Activated CD8-positive, alpha-beta memory T cell treated with anti-CD3 and anti-CD28 coated beads, Interleukin-2, amount 50 U/mL, for 1 hour (primary cell): ENCODE results near the gene RNF34.
"Not testable (repeated sequence)": the region's sequence is repeated elsewhere in the genome, so short reads cannot be mapped to it uniquely, and the experiment has no call there.

ENCODE experiments used
- DNase-seq: peaks from one replicate; pipeline ENCODE4 v3.0.0-alpha.2; 2020; ENCODE audit errors: extremely low read depth

RNF34 gene

GRCh38 chr12:121399391-121400331 is at the start of gene RNF34:
RNF34 (plus strand) TSS chr12:121400118; CDS start chr12:121400213, 95 bp downstream.
- peak; percentile 96 for DNase-seq

- DNase-seq: peak; percentile 85
Observed at GRCh38 chr12:121351820-121352681, 47.9 kb upstream of the RNF34 start, which contains the start of gene ANAPC5. ANAPC5 (minus strand) TSS chr12:121352411; CDS start chr12:121352340, 71 bp downstream.

DNA sequence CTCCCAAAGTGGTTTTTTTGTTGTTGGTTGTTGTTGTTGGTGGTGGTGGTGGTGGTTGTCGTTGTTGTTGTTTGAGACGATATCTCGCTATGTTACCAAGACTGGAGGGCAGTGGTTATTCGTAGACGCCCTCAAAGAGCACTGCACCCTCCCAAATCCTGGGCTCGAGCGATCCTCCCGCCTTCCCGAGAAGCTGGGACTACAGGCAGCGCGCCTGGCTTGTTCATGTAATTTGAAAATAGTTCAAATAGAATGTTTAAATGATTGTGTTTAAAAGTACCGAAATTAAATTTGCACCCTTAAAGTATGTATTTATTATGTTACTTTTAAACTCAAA is 47.3 kb upstream of the RNF34 start:
- DNase-seq: no peak

DNA sequence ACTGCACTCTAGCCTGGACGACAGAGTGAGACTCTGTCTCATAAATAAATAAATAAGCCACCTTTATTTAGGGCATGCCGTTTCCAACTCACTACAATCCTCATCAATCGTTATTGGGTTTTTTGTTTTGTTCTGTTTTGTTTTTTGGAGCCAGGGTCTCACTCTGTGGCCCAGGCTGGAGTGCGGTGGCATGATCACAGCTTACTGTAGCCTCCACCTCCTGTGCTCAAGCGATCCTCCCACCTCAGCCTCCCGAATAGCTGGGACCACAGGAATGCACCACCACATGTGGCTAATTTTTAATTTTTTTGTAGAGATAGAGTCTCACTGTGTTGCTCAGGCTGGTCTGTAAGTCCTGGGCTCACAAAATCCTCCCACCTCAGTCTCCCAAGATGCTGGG is 44.1 kb upstream of the RNF34 start:
- DNase-seq: no peak

DNA sequence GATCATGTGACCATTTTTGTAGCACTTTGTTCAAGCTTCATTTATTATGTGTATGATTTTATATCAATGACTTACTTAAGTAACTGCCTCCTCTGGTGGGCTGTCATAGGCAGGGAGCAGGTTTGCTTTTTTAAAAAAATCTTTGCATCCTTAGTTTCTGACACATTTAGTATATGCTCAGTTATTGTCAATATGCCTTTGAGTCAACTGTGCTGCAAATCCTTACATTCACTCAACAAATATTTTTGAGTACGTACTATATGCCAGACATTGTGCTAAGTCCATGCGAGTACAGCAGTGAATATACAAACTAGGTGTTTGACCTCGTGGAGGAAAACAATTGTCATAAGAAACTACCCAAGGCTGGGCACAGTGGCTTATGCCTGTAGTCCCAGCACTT is 43.3 kb upstream of the RNF34 start:
- DNase-seq: no peak

DNA sequence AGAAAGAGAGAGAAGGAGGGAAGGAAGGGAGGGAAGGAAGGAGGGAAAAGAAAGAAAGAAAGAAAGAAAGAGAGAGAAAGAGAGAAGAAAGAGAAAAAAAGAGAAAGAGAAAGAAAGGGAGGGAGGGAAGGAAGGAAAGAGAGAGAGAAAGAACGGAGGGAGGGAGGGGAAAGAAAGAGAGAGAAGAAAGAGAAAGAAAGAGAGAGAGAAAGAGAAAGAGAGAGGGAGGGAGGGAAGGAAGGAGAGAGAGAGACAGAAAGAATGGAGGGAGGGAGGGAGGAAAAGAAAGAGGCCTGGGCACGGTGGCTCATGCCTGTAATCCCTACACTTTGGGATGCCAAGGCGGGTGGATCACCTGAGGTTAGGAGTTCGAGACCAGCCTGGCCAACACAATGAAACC is 42.6 kb upstream of the RNF34 start:
- no peak for DNase-seq

DNA sequence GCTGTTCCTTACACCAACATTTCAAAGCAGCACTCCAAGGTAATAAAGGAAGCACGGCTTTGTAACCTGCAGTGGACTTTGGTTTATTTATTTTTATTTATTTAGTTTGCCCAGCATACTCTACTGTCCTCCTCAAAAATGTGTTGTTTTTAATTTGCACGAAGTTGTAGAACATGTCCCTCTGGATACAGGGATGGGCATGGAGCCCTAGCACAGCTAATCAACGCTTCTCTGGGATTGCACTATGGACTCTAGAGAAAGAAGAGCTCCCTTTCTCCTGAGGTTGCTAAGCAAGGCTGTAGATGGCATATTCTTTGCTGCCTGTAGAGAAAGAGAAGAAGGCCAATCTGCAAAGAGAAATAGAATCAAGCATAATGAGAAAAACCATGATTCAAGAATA is 41.8 kb upstream of the RNF34 start:
- DNase-seq: no peak

- no peak for DNase-seq
Observed at GRCh38 chr12:121364683-121365121, 35.2 kb upstream of the RNF34 start.

DNA sequence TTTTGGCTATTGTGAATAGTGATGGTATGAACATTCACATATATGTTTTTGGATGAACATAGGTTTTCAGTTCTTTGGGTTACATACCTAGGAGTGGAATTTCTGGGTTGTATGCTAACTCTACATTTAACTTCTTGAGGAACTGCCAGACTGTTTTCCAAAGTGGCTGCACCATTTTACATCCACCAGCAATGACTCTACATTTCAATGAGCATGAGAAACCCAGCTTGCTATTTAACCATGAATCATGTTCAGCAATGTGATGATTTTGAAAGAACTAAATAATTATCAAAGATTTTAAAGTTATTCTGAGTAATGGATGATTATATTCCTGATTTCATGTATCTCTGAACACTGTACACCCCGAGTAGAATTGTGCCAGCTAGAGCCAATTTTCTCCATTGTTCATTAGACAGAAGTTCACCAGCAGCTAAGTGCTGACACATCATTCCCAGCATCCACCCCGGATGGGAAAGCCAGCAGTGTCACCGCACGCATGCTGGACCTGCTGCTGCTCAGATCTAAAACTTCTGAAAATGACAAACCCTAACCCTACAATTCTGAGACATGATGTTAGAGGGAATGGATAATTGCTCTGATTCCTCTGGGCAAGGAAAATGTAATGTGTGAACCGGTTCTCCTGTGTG is 34.4 kb upstream of the RNF34 start:
- DNase-seq: no peak

- no peak for DNase-seq
Observed at GRCh38 chr12:121366063-121366459, 33.9 kb upstream of the RNF34 start.

DNA sequence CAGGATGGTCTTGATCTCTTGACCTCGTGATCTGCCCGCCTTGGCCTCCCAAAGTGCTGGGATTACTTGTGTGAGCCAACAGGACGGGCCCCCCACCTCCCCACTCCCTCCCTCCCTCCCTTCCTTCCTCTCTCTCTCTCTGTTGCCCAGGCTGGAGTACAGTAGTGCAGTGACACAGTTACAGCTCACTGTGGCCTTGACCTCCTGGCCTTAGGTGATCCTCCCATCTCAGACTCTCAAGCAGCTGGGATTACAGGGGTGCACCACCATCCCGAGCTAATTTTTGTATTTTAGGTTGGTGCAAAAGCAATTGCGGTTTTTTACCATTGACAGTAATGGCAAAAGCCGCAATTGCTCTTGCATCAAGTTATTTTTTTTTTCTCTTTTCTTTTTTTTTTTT is 28.5 kb upstream of the RNF34 start:
- DNase-seq: no peak

DNA sequence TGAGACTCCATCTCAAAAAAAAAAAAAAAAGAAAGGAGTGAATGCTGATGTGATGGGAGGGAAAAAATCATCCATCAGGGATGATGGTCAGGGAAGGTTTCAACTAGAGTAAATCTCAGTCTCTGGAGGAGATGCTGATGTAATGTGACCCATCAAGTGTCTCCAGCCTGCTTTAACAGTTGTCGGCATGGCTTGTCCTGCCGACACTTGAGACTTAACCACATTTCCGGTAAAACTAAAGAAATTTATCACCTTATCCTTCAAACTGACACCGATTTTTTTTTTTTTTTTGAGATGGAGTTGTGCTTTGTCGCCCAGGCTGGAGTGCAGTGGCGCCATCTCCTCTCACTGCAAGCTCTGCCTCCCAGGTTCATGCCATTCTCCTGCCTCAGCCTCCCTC is 26.2 kb upstream of the RNF34 start:
- no peak for DNase-seq

GRCh38 chr12:121374336-121374735 is 25.6 kb upstream of the RNF34 start:
- DNase-seq: not testable (repeated sequence)

DNA sequence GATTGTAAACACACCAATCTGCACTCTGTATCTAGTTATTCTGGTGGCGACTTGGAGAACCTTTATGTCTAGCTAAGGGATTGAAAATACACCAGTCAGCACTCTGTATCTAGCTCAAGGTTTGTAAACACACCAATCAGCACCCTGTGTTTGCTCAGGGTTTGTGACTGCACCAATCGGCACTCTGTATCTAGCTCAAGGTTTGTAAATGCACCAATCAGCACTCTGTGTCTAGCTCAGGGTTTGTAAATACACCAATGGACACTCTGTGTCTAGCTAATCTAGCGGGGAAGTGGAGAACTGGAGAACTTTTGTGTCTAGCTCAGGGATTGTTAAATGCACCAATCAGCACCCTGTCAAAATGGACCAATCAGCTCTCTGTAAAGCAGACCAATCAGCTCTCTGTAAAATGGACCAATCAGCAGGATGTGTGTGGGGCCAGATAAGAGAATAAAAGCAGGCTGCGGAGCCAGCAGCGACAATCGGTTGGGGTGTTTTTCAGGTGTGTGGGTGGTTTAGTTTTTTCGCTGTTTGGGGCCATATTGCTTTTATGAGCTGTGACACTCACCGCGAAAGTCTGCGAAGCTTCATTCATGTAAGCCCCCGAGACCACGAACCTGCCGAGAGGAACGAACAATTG is 24.9 kb upstream of the RNF34 start:
- DNase-seq: not testable (repeated sequence)

DNA sequence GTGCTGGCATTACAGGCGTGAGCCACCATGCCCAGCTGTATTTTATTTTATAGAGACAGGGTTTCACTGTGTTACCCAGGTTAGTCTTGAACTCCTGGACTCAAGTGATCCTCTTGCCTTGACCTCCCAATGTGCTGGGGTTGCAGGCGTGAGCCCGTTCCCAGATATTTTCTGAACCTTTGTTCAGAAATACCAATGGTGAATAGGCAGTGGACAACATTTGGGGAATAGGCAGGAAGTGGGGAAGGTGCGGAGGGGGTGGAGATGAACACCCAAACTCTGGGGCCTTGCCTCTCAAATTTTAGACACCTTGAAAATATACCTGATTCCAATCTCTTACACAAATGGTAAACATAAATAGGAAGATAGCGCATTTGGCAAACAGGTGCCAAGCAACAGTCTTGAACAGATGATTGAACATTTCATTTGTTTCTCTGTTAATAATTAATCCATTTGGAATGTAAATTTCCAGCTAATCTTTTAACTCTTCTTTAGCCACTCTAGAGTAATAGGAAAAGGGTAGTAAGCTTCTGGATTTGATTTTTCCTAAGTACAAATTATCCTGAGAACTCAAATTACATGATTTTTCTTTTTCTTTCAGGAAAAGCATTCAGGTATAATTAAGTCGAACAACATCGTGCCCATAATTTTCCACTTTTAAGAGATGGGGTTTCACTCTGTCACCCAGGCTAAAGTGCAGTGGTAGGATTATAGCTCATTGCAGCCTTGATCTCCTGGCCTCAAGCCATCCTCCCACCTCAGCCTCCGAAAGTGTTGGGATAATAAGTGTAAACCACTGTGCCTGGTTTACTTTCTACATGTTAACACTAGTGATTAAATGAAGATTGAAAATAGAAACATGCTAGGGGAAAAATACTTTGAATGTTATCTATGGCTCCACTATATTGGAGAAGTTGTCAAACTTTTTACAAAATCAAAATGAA is 22.9 kb upstream of the RNF34 start:
- no peak for DNase-seq

GRCh38 chr12:121378736-121379135 is 21.2 kb upstream of the RNF34 start:
- no peak for DNase-seq

DNA sequence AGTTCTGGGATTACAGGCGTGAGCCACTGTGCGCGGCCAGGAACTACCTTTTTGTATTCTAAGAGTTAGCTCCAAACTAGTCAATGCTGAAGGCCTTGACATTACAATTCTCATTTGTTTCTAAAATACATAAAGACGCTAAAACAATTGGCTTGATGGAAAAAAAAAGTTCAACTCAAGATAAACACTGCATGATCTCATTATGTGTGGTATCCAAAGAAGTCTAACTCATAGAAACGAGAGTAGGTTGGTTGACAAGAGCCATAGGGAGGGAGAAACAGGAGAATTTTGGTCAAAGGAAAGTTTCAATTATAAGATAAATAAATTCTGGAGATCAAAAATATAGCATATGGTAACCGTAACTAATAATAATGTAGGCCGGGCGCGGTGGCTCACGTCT is 20.0 kb upstream of the RNF34 start:
- DNase-seq: no peak

DNA sequence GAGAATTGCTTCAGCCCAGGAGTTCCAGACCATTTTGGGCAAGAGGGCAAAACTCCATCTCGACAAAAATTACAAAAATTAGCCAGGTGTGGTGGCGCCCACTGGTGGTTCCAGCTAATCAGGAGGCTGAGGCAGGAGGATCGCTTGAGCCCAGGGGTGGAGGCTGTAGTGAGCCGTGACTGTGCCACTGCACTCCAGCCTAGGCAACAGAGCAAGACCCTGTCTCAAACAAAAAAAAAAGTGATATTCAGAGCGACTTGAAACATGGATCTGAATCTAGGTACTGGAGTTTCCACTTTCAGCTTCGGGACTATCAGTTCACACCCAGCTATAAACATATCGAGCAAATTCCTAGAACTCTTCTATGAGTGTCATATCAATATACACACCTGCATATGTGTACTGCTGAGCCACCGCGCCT is 16.3 kb upstream of the RNF34 start:
- DNase-seq: no peak

DNA sequence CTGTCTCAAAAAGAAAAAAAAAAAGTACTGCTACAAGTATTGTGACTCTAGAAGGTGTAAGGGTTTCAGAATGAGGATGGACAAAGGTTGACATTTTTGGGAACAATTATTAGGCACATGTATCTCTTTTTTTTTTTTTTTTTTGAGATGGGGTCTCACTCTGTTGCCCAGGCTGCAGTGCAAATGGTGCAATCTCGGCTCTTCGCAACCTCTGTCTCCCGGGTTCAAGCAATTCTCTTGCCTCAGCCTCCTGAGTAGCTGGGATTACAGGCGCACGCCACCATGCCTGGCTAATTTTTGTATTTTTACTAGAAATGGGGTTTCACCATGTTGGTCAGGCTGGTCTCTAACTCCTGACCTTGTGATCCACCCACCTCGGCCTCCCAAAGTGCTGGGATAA is 15.0 kb upstream of the RNF34 start:
- not testable (repeated sequence) for DNase-seq

DNA sequence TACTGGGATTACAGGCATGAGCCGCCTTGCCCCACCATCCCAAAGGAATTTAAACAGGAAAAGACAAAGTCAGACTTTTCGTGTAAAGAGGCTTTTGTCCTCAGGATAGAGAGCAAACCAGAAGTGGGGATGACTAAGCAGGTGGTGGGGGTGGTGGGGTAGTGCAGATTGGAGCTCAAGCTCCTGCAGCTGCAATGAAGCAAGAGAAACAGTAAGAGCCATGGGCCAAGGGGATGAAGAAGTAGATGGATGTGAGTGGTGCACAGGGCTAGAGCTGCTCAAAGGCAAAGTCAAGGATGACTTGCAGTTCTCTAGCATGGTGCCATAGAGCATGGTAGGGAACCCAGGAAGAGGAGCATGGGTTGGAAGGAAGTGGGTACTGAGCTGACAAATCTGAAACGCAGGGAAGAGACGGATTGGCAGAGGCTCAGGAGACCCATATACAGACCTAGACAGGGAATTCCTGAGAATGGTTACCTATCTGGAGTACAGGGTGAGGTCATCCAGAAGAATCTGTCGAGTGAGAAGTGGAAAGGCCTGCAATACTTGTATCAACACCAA is 11.4 kb upstream of the RNF34 start:
- no peak for DNase-seq
